Hepatocyte (in vitro differentiated cells): Measurements from ENCODE around the gene GTF2E1. TPM values are rescaled to one million over a fixed set of nuclear protein-coding genes. Genes with fewer than 3 reads are reported as not detected.

ENCODE experiments used
- DNase-seq: peaks from one replicate; pipeline ENCODE4 v3.0.0-alpha.2; 2016; ENCODE audit warnings: low spot score
- H2AFZ ChIP-seq: fragments of 200-600 bp; sonication (generic); 2 replicates; pipeline ENCODE4 v1.6.0; 2016; ENCODE audit warnings: antibody characterized with exemption, mild to moderate bottlenecking
- H3K27ac ChIP-seq: fragments of 200-600 bp; sonication (generic); 2 replicates; pipeline ENCODE4 v1.5.1; 2016; ENCODE audit warnings: mild to moderate bottlenecking
- H3K27me3 ChIP-seq: fragments of 200-600 bp; sonication (generic); 2 replicates; pipeline ENCODE4 v1.6.1; 2016
- H3K36me3 ChIP-seq: fragments of 200-600 bp; sonication (generic); replicated peaks from 2 replicates; pipeline ENCODE4 v1.5.1; 2016; ENCODE audit warnings: low read depth; ENCODE audit not compliant: insufficient read depth
- H3K4me1 ChIP-seq: fragments of 200-600 bp; sonication (generic); 2 replicates; pipeline ENCODE4 v1.5.1; 2016; ENCODE audit warnings: mild to moderate bottlenecking, moderate library complexity; ENCODE audit not compliant: insufficient read depth
- H3K4me2 ChIP-seq: fragments of 200-600 bp; sonication (generic); 2 replicates; pipeline ENCODE4 v1.6.0; 2016
- H3K4me3 ChIP-seq: fragments of 200-600 bp; sonication (generic); 2 replicates; pipeline ENCODE4 v1.5.1; 2016; ENCODE audit warnings: mild to moderate bottlenecking
- H3K79me2 ChIP-seq: fragments of 200-600 bp; sonication (generic); 2 replicates; pipeline ENCODE4 v1.6.0; 2017; ENCODE audit warnings: mild to moderate bottlenecking
- H3K9me2 ChIP-seq: fragments of 200-600 bp; sonication (generic); replicated peaks from 2 replicates; pipeline ENCODE4 v1.6.0; 2017; ENCODE audit warnings: mild to moderate bottlenecking; ENCODE audit not compliant: insufficient read depth
- H3K9me3 ChIP-seq: fragments of 200-600 bp; sonication (generic); 2 replicates; pipeline ENCODE4 v1.5.1; 2016; ENCODE audit warnings: low read depth, mild to moderate bottlenecking
- H4K20me1 ChIP-seq: fragments of 200-600 bp; sonication (generic); 2 replicates; pipeline ENCODE4 v1.6.0; 2016; ENCODE audit warnings: mild to moderate bottlenecking; ENCODE audit not compliant: insufficient read depth, poor library complexity, severe bottlenecking
- EZH2 ChIP-seq: fragments of 200-600 bp; sonication (generic); IDR thresholded peaks from 2 replicates; pipeline ENCODE4 v1.6.1; 2016; ENCODE audit warnings: antibody characterized with exemption, mild to moderate bottlenecking, borderline replicate concordance
- EZH2phosphoT487 ChIP-seq: fragments of 200-600 bp; sonication (generic); IDR thresholded peaks from one replicate; pipeline ENCODE4 v1.6.1; 2018; ENCODE audit warnings: antibody characterized with exemption, mild to moderate bottlenecking, low read depth, moderate library complexity; ENCODE audit not compliant: unreplicated experiment, severe bottlenecking
- WGBS: methylation state at CpG from one replicate; pipeline ENCODE4 v1.1.6; 2016; ENCODE audit warnings: low lambda C conversion rate; ENCODE audit errors: missing lambda C conversion rate; 5-methylcytosine and 5-hydroxymethylcytosine counted together
- polyA plus RNA-seq: library from polyadenylated mRNA; unstranded; fragments of >200 nt; fragmentation: Nextera tagmentation; extraction: Ambion mirVana; gene quantifications from 2 replicates; pipeline ENCODE4 v1.2.1, GENCODE V29; 2016
- total RNA-seq: library from RNA; depleted of rRNA; stranded (reverse); fragments of >200 nt; gene quantifications from 2 replicates; pipeline ENCODE4 v1.2.3, GENCODE V29; 2014
- TF ChIP-seq, protein P1 (sequence below): fragments of 200-600 bp; sonication (generic); IDR thresholded peaks from 2 replicates; pipeline ENCODE4 v1.5.1; 2016; ENCODE audit warnings: antibody characterized with exemption, mild to moderate bottlenecking; ENCODE audit not compliant: poor library complexity

The GTF2E1 gene
- total and polyA plus RNA-seq, 2 experiments from 2014 or later = 7.5 to 9.2 TPM

GRCh38 chr3:120749843-120750242 is 7.3 kb downstream of the GTF2E1 start:
- Histone ChIP-seq H3K4me3 (no peak overlapping the region), H3K4me1 (no peaks in the 10 kb centered on the region), H3K27me3 (no peaks in the 10 kb centered on the region), H2AFZ (no peak overlapping the region), H3K27ac (no peak overlapping the region), H4K20me1 (no peaks in the 10 kb centered on the region), H3K79me2 (peaks cover 56% of the 10 kb centered on the region), H3K9me2 (no peaks in the 10 kb centered on the region), H3K9me3 (no peaks in the 10 kb centered on the region), H3K36me3 (no peaks in the 10 kb centered on the region), H3K4me2 (no peak overlapping the region)
- DNase-seq = no peak
- 97% methylated on average over 1 of the region's 1 CpG for WGBS
- TF ChIP-seq EZH2phosphoT487 = no peak
- TF ChIP-seq EZH2 = no peak
- TF ChIP-seq, protein P1, sequence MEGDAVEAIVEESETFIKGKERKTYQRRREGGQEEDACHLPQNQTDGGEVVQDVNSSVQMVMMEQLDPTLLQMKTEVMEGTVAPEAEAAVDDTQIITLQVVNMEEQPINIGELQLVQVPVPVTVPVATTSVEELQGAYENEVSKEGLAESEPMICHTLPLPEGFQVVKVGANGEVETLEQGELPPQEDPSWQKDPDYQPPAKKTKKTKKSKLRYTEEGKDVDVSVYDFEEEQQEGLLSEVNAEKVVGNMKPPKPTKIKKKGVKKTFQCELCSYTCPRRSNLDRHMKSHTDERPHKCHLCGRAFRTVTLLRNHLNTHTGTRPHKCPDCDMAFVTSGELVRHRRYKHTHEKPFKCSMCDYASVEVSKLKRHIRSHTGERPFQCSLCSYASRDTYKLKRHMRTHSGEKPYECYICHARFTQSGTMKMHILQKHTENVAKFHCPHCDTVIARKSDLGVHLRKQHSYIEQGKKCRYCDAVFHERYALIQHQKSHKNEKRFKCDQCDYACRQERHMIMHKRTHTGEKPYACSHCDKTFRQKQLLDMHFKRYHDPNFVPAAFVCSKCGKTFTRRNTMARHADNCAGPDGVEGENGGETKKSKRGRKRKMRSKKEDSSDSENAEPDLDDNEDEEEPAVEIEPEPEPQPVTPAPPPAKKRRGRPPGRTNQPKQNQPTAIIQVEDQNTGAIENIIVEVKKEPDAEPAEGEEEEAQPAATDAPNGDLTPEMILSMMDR = no peak

DNA sequence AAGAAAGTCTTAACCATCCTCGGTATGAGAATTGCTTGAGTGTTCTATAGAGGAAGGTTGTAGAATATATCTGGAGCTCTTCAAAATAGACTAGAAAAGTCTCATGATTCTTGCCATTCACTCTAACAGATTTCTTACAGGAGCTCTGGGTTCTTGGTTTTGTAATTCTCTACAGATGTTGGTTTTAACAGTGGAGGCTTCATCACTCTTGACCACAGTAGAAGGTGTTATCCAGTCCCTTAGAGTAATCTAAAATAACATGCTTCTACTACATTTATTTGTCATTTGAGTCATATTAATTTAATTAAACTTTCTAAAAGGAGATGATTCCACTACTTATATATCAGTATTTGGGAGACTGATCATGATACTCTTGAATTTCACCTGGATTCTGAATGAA is 9.7 kb downstream of the GTF2E1 start:
- Histone ChIP-seq H3K4me3 (no peak overlapping the region), H2AFZ (no peak overlapping the region), H3K4me1 (no peaks in the 10 kb centered on the region), H3K27me3 (no peaks in the 10 kb centered on the region), H3K9me3 (no peaks in the 10 kb centered on the region), H4K20me1 (no peaks in the 10 kb centered on the region), H3K36me3 (no peaks in the 10 kb centered on the region), H3K27ac (no peak overlapping the region), H3K9me2 (no peaks in the 10 kb centered on the region), H3K4me2 (no peak overlapping the region), H3K79me2 (peaks cover 51% of the 10 kb centered on the region)
- TF ChIP-seq, protein P1 = no peak
- no peak for TF ChIP-seq EZH2phosphoT487
- TF ChIP-seq EZH2 = no peak
- 97% methylated on average over 1 of the region's 1 CpG for WGBS
- no peak for DNase-seq

DNA sequence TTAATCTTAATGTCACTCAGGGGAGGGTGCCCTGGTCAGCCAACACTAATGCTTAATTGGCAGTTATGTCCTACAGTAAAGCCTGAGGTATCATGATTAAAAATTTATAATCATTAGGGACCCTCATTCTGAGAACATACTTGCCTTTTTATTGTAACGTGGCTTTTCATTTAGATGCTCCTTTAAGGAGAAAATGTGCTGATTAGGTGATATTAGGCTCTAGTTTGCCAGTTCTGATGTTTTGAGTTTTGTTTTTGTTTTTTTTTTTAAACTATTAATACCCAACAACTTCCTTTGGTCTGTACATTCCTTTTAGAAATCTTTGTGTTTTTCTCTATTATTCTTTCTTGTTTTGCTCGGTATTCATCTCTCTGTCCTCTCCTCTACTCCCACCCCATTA is 10.3 kb downstream of the GTF2E1 start:
- Histone ChIP-seq H3K4me2 (no peak overlapping the region), H3K27me3 (no peaks in the 10 kb centered on the region), H3K27ac (no peak overlapping the region), H3K4me3 (no peak overlapping the region), H2AFZ (no peak overlapping the region), H4K20me1 (no peaks in the 10 kb centered on the region), H3K36me3 (no peaks in the 10 kb centered on the region), H3K9me2 (no peaks in the 10 kb centered on the region), H3K9me3 (no peaks in the 10 kb centered on the region), H3K79me2 (peaks cover 52% of the 10 kb centered on the region), H3K4me1 (no peaks in the 10 kb centered on the region)
- 96% methylated on average over 2 of the region's 2 CpGs for WGBS
- TF ChIP-seq, protein P1 = no peak
- no peak for TF ChIP-seq EZH2
- TF ChIP-seq EZH2phosphoT487 = no peak
- DNase-seq = no peak

- no peaks in the 10 kb centered on the region for H3K36me3 ChIP-seq
- H3K4me3 ChIP-seq = no peak overlapping the region
- TF ChIP-seq, protein P1 = no peak
- TF ChIP-seq EZH2 (no peak), EZH2phosphoT487 (no peak)
- H3K4me2 ChIP-seq = no peak overlapping the region
- H3K4me1 ChIP-seq = no peaks in the 10 kb centered on the region
- no peaks in the 10 kb centered on the region for H3K9me3 ChIP-seq
- no peaks in the 10 kb centered on the region for H4K20me1 ChIP-seq
- H3K9me2 ChIP-seq = no peaks in the 10 kb centered on the region
- DNase-seq = no peak
- H3K27ac ChIP-seq = no peak overlapping the region
- H3K79me2 ChIP-seq = peaks cover 59% of the 10 kb centered on the region
- H3K27me3 ChIP-seq = no peaks in the 10 kb centered on the region
- H2AFZ ChIP-seq = no peak overlapping the region
These were observed 11.3 kb downstream of the GTF2E1 start for GRCh38 chr3:120753810-120754209.
